GM23338 (cell line): ENCODE measurements around the gene POLR3G. TPM values are rescaled to one million over a fixed set of nuclear protein-coding genes. Genes with fewer than 3 reads are reported as not detected.

Experiments
- ATAC-seq: fragments of 200-7000 bp; cut with Tn5 transposase; 3 replicates; pipeline ENCODE4 v1.9.1; 2020
- DNase-seq: peaks from one replicate; pipeline ENCODE4 v3.0.0-alpha.2; 2015; ENCODE audit warnings: low spot score
- H2AFZ ChIP-seq: fragments of 200-600 bp; sonication (generic); 2 replicates; pipeline ENCODE4 v1.8.0; 2016; ENCODE audit warnings: antibody characterized with exemption, mild to moderate bottlenecking, moderate library complexity
- H3F3A ChIP-seq: fragments of 200-600 bp; sonication (generic); replicated peaks from 2 replicates; pipeline ENCODE4 v1.8.0; 2017; ENCODE audit warnings: antibody characterized with exemption, mixed run types, low read depth
- H3K27ac ChIP-seq: fragments of 200-600 bp; sonication (generic); 2 replicates; pipeline ENCODE4 v1.6.1; 2016; ENCODE audit warnings: low read depth
- H3K27me3 ChIP-seq: fragments of 200-600 bp; sonication (generic); 2 replicates; pipeline ENCODE4 v1.8.0; 2016; ENCODE audit warnings: mild to moderate bottlenecking, mixed run types, moderate library complexity; ENCODE audit not compliant: insufficient read depth
- H3K36me3 ChIP-seq: fragments of 200-600 bp; sonication (generic); 2 replicates; pipeline ENCODE4 v1.8.0; 2016; ENCODE audit warnings: mild to moderate bottlenecking; ENCODE audit not compliant: insufficient read depth
- H3K4me1 ChIP-seq: fragments of 200-600 bp; sonication (generic); 2 replicates; pipeline ENCODE4 v1.8.0; 2016; ENCODE audit warnings: mild to moderate bottlenecking, moderate library complexity; ENCODE audit not compliant: insufficient read depth
- H3K4me2 ChIP-seq: fragments of 200-600 bp; sonication (generic); 2 replicates; pipeline ENCODE4 v1.7.1; 2017; ENCODE audit warnings: mixed run types
- H3K4me3 ChIP-seq: fragments of 200-600 bp; sonication (generic); 2 replicates; pipeline ENCODE4 v1.6.1; 2016; ENCODE audit warnings: mixed run types
- H3K79me2 ChIP-seq: fragments of 200-600 bp; sonication (generic); replicated peaks from 2 replicates; pipeline ENCODE4 v1.8.0; 2017; ENCODE audit warnings: mild to moderate bottlenecking; ENCODE audit not compliant: insufficient read depth
- H3K9me2 ChIP-seq: fragments of 200-600 bp; sonication (generic); 2 replicates; pipeline ENCODE4 v1.8.0; 2017; ENCODE audit not compliant: insufficient read depth
- H4K20me1 ChIP-seq: fragments of 200-600 bp; sonication (generic); replicated peaks from 2 replicates; pipeline ENCODE4 v1.8.0; 2017; ENCODE audit warnings: mild to moderate bottlenecking; ENCODE audit not compliant: insufficient read depth
- H3K27ac Mint-ChIP-seq: 2 replicates; pipeline ENCODE4 v1.8.0; 2020; ENCODE audit warnings: inconsistent platforms, mild to moderate bottlenecking, moderate library complexity, mixed read lengths
- H3K27me3 Mint-ChIP-seq: 3 replicates; pipeline ENCODE4 v1.8.0; 2022; ENCODE audit warnings: low read depth, mild to moderate bottlenecking, moderate library complexity, mixed read lengths, inconsistent platforms; ENCODE audit not compliant: insufficient read depth, poor library complexity
- H3K36me3 Mint-ChIP-seq: 3 replicates; pipeline ENCODE4 v1.8.0; 2021; ENCODE audit warnings: low read depth, mild to moderate bottlenecking, inconsistent platforms, moderate library complexity, mixed read lengths
- H3K4me1 Mint-ChIP-seq: 3 replicates; pipeline ENCODE4 v1.8.0; 2020; ENCODE audit warnings: mild to moderate bottlenecking, inconsistent platforms, mixed read lengths
- H3K4me3 Mint-ChIP-seq: 3 replicates; pipeline ENCODE4 v1.8.0; 2021; ENCODE audit warnings: moderate library complexity, mild to moderate bottlenecking, inconsistent platforms, mixed read lengths
- H3K9me3 Mint-ChIP-seq: 3 replicates; pipeline ENCODE4 v1.8.0; 2020; ENCODE audit warnings: moderate library complexity, mild to moderate bottlenecking, inconsistent platforms, mixed read lengths
- CREB1 ChIP-seq: fragments of 250-450 bp; sonication (Bioruptor Pico); IDR thresholded peaks from 2 replicates; pipeline ENCODE4 v1.5.0; 2020; ENCODE audit warnings: low read depth, mild to moderate bottlenecking, moderate library complexity
- CTCF ChIP-seq, 2 experiments: fragments of 200-600 bp in 1 of 2; sonication (generic) in 1 of 2; conservative IDR thresholded peaks; 2 replicates each; pipeline versions ENCODE4 v1.5.1 to v1.6.1; 2016 to 2017; ENCODE audit warnings: antibody characterized with exemption in 2 of 2, low read depth in 2 of 2, mild to moderate bottlenecking in 2 of 2, moderate library complexity in 1 of 2
- EZH2 ChIP-seq: fragments of 200-600 bp; sonication (generic); IDR thresholded peaks from one replicate; pipeline ENCODE4 v1.8.0; 2017; ENCODE audit warnings: antibody characterized with exemption, mild to moderate bottlenecking, low read depth; ENCODE audit not compliant: unreplicated experiment
- EZH2phosphoT487 ChIP-seq: fragments of 200-600 bp; sonication (generic); IDR thresholded peaks from one replicate; pipeline ENCODE4 v1.8.1; 2018; ENCODE audit warnings: antibody characterized with exemption; ENCODE audit not compliant: unreplicated experiment
- JUNB ChIP-seq: IDR thresholded peaks from one replicate; pipeline ENCODE4 v1.6.1; 2016; ENCODE audit warnings: antibody characterized with exemption; ENCODE audit not compliant: unreplicated experiment
- NANOG ChIP-seq: IDR thresholded peaks from 2 replicates; pipeline ENCODE4 v1.6.1; 2016; ENCODE audit warnings: antibody characterized with exemption, borderline replicate concordance
- POLR2AphosphoS5 ChIP-seq: IDR thresholded peaks from 2 replicates; pipeline ENCODE4 v1.6.1; 2016; ENCODE audit warnings: antibody characterized with exemption, low read depth
- REST ChIP-seq: IDR thresholded peaks from one replicate; pipeline ENCODE4 v1.6.1; 2018; ENCODE audit warnings: antibody characterized with exemption; ENCODE audit not compliant: unreplicated experiment
- STAT1 ChIP-seq: IDR thresholded peaks from one replicate; pipeline ENCODE4 v1.6.1; 2016; ENCODE audit warnings: antibody characterized with exemption; ENCODE audit not compliant: unreplicated experiment
- ZNF114 ChIP-seq: fragments of 250-450 bp; sonication (Bioruptor Pico); IDR thresholded peaks from 2 replicates; pipeline ENCODE4 v1.5.0; 2020; ENCODE audit warnings: mild to moderate bottlenecking, moderate library complexity
- ZNF331 ChIP-seq: fragments of 250-450 bp; sonication (Bioruptor Pico); IDR thresholded peaks from 2 replicates; pipeline ENCODE4 v1.5.0; 2020; ENCODE audit warnings: low read depth, mild to moderate bottlenecking, moderate library complexity
- ZNF462 ChIP-seq: fragments of 250-450 bp; sonication (Bioruptor Pico); IDR thresholded peaks from 2 replicates; pipeline ENCODE4 v1.5.0; 2020; ENCODE audit warnings: mild to moderate bottlenecking, moderate library complexity
- polyA plus RNA-seq: library from polyadenylated mRNA; unstranded; fragments of >200 nt; fragmentation: Nextera tagmentation; extraction: Ambion mirVana; gene quantifications from 2 replicates; pipeline ENCODE4 v1.2.1, GENCODE V29; 2016
- total RNA-seq: library from RNA; depleted of rRNA; stranded (reverse); fragments of >200 nt; shearing (Covaris generic); gene quantifications from 2 replicates; pipeline ENCODE4 v1.2.3, GENCODE V29; 2014
- TF ChIP-seq, protein P1 (sequence below): IDR thresholded peaks from 2 replicates; pipeline ENCODE4 v1.6.1; 2016; ENCODE audit warnings: antibody characterized with exemption

The POLR3G gene
- total and polyA plus RNA-seq, 2 experiments from 2014 or later: 147 to 376 TPM

DNA sequence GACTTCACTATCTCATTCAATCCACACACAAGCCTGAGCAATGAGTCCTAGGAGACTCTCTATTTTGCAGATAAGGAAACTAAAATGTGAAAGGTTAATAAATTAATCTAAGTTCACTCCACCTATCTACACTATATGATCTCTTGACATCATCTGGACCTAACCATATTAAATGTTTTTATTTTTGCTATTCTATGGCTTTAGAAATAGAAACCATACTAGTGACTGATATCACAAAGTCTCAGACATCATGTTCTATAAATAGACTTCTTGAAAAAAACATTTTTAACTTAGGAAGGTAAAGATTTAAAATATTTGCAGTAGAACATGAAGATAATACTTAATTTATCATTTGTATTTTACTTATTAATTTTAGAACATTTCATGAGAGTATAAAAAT lies 74.6 kb downstream of the POLR3G start:
- Mint-ChIP-seq H3K4me3 (no peak overlapping the region), H3K36me3 (no peaks in the 10 kb centered on the region), H3K4me1 (peaks cover 44% of the 10 kb centered on the region), H3K27ac (no peak overlapping the region), H3K27me3 (peaks cover 4% of the 10 kb centered on the region), H3K9me3 (no peaks in the 10 kb centered on the region)
- Histone ChIP-seq H3K27ac (no peak overlapping the region), H3K4me3 (no peak overlapping the region), H3K4me2 (no peak overlapping the region), H3K79me2 (no peaks in the 10 kb centered on the region), H3K9me2 (0 out of 2 replicates have a peak, but pooled peaks cover 4% of the 10 kb centered on the region), H3K27me3 (no peaks in the 10 kb centered on the region), H2AFZ (no peak overlapping the region), H4K20me1 (no peaks in the 10 kb centered on the region), H3K36me3 (no peaks in the 10 kb centered on the region), H3K4me1 (peaks cover 46% of the 10 kb centered on the region), H3F3A (no peaks in the 10 kb centered on the region)
- ATAC-seq: no peak
- no peak for DNase-seq
- TF ChIP-seq CREB1 (CRISPR knock-in tag) (no peak), JUNB (no peak), STAT1 (no peak), POLR2AphosphoS5 (no peak), EZH2phosphoT487 (no peak), ZNF114 (CRISPR knock-in tag) (no peak), NANOG (no peak), EZH2 (no peak), REST (no peak), CTCF (conservative IDR thresholded peaks at IDR 0.05; ENCODE audit: low read depth in 2 of 2) (no peak), ZNF331 (no peak), ZNF462 (CRISPR knock-in tag) (no peak)
- TF ChIP-seq, protein P1, sequence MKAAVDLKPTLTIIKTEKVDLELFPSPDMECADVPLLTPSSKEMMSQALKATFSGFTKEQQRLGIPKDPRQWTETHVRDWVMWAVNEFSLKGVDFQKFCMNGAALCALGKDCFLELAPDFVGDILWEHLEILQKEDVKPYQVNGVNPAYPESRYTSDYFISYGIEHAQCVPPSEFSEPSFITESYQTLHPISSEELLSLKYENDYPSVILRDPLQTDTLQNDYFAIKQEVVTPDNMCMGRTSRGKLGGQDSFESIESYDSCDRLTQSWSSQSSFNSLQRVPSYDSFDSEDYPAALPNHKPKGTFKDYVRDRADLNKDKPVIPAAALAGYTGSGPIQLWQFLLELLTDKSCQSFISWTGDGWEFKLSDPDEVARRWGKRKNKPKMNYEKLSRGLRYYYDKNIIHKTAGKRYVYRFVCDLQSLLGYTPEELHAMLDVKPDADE: no peak
